GM10266 (cell line): ENCODE data around the gene PCGF5.
A peak's percentile ranks its signal among the peaks of the same experiment; 100 is the strongest.
"Not testable (repeated sequence)": the region's sequence is repeated elsewhere in the genome, so short reads cannot be mapped to it uniquely, and the experiment has no call there.

Source experiments
- DNase-seq: peaks from one replicate; pipeline ENCODE4 v3.0.0; 2012; ENCODE audit errors: extremely low spot score
- CTCF ChIP-seq: IDR thresholded peaks from 2 replicates; pipeline ENCODE4 v1.5.1; 2012; ENCODE audit warnings: mild to moderate bottlenecking, low read depth; ENCODE audit not compliant: control insufficient read depth, insufficient read depth; ENCODE audit errors: missing control alignments

The PCGF5 gene

GRCh38 chr10:91296471-91296870 lies 76.0 kb downstream of the PCGF5 start:
- peak; percentile 36 for TF ChIP-seq CTCF
- no peak for DNase-seq

- DNase-seq, result peak; percentile 75
- TF ChIP-seq CTCF, result peak; percentile 94
Measured at GRCh38 chr10:91298224-91298871, 77.9 kb downstream of the PCGF5 start.

GRCh38 chr10:91299999-91300575 lies 79.6 kb downstream of the PCGF5 start:
- no peak for TF ChIP-seq CTCF
- no peak for DNase-seq

- not testable (repeated sequence) for DNase-seq
Measured at GRCh38 chr10:91302946-91303345, 82.5 kb downstream of the PCGF5 start.

GRCh38 chr10:91305979-91306378 lies 85.5 kb downstream of the PCGF5 start:
- not testable (repeated sequence) for DNase-seq

- peak; percentile 46 for DNase-seq
- TF ChIP-seq CTCF, result no peak
Measured at GRCh38 chr10:91307489-91307888, 87.0 kb downstream of the PCGF5 start.

- no peak for DNase-seq
- no peak for TF ChIP-seq CTCF
Measured at GRCh38 chr10:91309711-91310110, 89.2 kb downstream of the PCGF5 start.

GRCh38 chr10:91311601-91312381 lies 91.3 kb downstream of the PCGF5 start:
- no peak for DNase-seq
- TF ChIP-seq CTCF, result no peak
